GM21529 (cell line): ENCODE measurements around the gene CBFA2T3.
"Not testable (repeated sequence)": the region's sequence is repeated elsewhere in the genome, so short reads cannot be mapped to it uniquely, and the experiment has no call there.

ENCODE experiments used
- ATAC-seq: cut with Tn5 transposase; IDR thresholded peaks from one replicate; pipeline ENCODE4 v1.9.1; 2021; ENCODE audit not compliant: unreplicated experiment

CBFA2T3 gene

GRCh38 chr16:88977018-88977811 lies at the start of gene CBFA2T3:
TSS of gene CBFA2T3 (minus strand) at chr16:88977207. CDS start at chr16:88976807, 400 bp downstream.
- no peak for ATAC-seq

DNA sequence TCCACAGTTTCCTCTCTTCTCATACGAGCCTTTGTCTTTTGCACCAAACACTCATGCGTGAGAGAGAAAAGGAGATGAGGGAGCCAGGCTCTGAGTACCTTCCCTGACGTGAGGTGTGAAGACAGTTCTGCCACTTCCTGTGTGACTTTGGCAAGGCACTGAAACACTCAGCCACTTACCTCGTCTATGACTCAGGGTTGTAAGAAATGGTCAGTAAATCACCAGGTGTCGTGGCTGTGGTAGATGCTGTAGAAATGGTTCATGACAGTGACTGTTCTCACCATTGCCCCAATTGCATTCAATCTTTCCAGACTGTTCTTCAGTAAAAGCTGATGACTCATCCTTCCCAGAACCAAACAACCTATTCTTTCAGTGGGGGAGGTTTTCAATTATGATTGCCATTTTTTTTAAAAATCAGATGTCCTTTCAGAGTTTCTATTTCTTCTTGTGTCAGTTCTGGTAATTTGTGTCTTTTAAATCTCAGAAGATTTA lies 49.2 kb upstream of the CBFA2T3 start:
- no peak for ATAC-seq

DNA sequence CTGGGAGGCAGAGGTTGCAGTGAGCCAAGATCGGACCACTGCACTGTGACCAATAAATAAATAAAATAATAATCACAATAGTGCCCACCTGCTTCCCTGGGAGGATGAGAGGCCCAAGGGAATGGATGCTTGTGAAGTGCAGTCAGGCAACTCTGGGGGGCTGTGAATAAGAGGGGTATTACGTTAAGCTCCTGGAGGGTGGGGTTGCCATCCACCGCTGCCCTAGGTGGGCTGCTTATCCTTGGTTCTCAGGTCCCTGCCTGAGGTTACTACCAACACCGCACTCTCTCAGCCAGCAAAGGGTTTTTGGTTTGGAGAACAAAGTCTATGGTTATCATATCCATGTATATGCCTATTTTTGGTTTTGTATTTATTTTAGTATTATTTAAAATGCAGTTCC lies 48.6 kb upstream of the CBFA2T3 start:
- ATAC-seq, result no peak

- no peak for ATAC-seq
These were observed 47.6 kb upstream of the CBFA2T3 start for GRCh38 chr16:89024546-89025060.

DNA sequence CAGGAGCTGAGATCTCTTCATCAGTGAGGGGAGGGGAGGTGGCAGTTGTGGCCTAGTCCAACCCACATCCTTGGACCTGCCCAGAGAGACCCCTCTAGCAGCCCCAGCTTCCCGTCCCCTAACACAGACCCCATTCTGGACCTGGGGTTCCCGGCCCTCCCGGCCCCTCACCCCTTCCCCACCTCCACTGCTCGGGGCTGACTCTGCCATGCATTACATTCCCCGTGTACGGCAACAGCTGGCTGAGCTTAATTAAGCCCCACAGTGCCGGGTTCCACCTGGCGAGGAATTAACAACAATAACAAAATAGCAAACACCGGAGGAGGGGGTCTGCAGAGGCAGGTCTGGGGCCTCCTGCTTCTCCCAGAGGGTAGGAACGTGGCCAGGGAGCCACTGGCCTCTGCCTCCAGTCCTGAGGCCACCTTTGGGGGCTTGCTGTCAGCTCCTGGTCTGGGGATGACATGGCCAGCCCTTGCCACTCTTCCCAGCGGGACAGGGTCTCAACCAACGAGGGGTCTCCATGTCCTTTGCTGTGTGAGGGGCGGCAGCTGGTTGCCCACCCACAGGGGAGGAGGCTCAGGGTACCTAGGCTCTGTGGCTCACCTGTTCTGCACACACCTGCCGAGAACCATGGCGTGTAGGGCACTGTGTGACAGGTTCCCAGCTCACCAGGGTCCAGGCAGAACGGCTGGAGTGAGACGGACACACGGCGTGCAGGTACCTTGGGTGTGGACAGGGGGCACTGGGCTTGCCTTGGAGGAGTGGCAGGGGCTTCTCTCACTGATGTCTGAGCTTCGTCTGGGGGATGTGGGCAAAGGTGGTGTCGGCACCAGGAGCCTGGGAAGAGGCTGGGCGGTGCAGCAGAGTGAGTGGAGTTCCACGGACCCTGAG lies 46.9 kb upstream of the CBFA2T3 start:
- no peak for ATAC-seq

DNA sequence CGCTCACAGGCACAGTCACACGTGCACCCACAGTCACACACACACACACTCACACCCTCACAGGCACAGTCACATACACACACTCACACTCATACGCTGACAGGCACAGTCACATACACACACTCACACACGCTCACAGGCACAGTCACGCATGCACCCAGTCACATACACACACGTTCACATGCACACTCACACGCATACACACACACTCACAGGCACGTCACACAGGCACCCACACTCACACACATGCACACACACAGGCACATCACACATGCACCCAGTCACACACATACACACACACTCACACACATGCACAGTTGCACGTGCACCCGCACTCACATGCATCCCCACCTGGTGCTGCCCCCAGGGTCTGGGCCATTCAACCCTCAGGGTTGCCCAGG lies 46.1 kb upstream of the CBFA2T3 start:
- no peak for ATAC-seq

DNA sequence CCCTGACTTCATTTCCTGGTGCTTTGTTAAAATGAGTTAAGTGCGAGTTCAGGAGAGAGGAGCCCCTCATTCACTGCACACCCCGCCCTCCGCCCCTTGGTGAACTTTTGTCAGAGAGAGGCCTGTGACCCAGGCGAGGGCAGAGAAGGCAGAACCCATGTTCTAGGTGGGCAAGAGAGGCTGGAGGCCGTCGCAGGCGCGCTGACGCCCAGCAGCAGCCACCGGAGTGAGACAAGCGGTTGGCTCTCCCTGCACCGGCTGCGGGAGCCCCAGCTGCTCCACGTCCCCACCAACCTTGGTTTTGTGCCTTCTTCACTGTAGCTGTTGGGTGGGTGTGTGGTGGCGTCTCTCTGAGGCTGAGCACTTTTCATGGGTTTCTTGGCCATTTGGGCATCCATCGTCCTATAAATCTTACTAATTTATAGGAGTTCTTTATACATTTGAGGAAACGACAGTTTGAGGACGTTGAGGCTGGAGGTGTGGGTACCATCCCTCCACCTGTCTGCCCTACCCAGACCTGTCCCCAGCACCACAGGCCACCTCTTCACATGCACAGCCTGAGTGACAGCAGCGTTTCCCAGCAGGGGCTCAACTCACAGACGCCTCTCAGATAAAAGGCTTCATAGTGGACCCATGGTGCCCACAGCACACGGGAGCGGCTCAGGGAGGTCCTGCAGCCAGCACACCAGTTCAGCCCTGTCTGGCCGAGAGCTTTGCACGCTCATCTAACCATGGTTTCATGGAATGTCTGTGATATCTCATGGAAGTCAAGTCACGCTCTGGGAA lies 45.2 kb upstream of the CBFA2T3 start:
- ATAC-seq, result no peak

DNA sequence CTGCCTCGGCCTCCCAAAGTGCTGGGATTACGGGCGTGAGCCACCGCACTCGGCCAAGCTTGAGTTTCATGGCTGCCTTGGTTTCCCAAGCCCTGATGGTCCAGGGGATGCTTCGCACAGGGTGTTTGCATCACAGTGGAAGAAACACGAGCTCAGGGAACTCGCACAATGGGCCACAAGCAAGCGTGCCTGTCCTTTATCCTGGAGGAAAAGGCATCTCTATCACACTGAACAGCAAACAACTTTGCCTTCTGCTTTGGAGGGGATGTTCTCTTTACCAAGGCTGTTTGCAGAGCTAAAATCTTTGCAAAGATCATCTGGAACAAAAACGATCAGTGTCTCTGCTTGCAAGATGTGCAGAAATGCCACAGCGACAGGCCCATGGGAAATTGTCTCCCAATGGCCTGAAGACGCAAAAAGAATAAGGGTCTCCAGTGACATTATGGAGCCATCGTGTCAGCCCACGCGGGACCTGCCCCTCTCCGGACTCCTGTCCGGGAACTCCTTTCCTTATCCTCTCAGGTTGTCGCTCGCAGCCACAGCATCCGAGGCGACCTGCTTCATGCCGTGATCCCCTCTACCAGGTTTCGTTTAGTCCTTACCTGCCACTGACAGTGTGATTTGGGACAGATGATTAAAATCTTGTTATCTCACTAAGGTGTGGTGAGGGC lies 44.1 kb upstream of the CBFA2T3 start:
- ATAC-seq, result no peak

GRCh38 chr16:89020068-89020924 lies 43.3 kb upstream of the CBFA2T3 start:
- ATAC-seq, result no peak

DNA sequence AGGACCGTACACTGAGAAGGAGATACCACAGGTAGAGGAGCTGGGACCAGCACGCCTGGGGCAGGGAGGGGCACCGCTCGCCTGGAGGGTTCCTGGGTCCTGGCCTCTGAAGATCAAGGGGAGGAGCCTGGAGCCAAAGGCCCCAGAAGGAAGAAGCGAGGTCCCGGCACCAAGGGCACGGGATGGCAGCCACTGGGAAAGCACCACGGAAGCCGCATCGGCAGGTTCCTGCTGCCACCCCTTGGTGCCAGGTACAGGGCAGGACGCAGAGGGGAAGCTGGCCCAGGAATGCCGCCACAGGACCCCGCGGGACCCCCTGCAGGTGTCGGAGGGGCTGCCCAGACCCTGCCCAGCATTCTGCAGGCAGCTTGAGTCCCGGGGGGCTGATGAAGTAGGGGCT lies 42.5 kb upstream of the CBFA2T3 start:
- ATAC-seq, result no peak

- ATAC-seq, result no peak
These were observed 41.5 kb upstream of the CBFA2T3 start for GRCh38 chr16:89018282-89019158.

DNA sequence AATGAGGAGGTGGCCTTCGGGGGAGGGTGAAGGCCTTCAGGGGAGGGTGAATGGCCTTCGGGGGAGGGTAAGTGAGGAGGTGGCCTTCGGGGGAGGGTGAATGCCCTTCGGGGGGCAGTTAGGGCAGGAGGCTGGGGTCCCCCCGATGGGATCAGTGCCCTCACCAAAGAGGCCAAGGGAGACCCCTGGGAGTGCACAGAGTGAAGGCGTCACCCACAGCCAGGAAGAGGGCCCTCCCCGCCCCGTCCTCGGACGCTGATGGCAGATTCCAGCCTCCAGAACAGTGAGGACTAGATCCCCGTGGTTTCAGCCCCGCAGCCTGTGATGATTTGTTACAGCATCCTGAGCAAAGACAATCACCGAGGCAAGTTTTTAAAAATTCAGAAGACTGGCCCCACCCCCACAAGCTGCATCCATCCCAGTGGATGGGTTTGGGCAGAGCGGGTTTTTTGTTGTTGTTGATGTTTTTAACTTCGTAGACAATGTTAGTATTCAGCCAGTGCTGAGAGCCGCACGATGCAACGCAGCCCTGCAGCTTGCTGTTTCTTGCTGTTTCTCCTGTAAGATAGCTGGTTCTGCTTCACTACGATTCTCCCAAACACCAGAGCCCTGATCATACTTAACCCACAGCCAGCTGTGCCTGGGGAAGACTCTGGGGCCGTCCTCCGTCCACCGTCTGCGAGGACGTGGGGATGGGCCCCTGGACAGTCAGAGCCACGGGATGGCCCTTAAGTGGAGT lies 40.7 kb upstream of the CBFA2T3 start:
- ATAC-seq, result no peak

DNA sequence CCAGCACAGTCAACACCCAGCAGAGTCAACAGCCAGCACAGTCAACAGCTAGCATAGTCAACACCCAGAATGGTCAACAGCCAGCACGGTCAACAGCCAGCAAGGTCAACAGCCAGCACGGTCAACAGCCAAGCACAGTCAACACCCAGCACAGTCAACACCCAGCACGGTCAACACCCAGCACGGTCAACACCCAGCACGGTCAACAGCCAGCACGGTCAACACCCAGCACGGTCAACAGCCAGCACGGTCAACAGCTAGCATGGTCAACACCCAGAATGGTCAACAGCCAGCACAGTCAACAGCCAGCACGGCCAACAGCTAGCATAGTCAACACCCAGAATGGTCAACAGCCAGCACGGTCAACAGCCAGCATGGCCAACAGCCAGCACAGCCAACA lies 39.6 kb upstream of the CBFA2T3 start:
- ATAC-seq, result not testable (repeated sequence)

GRCh38 chr16:89015271-89015859 lies 38.4 kb upstream of the CBFA2T3 start:
- ATAC-seq, result no peak

- no peak for ATAC-seq
These were observed 37.6 kb upstream of the CBFA2T3 start for GRCh38 chr16:89014403-89015230.

DNA sequence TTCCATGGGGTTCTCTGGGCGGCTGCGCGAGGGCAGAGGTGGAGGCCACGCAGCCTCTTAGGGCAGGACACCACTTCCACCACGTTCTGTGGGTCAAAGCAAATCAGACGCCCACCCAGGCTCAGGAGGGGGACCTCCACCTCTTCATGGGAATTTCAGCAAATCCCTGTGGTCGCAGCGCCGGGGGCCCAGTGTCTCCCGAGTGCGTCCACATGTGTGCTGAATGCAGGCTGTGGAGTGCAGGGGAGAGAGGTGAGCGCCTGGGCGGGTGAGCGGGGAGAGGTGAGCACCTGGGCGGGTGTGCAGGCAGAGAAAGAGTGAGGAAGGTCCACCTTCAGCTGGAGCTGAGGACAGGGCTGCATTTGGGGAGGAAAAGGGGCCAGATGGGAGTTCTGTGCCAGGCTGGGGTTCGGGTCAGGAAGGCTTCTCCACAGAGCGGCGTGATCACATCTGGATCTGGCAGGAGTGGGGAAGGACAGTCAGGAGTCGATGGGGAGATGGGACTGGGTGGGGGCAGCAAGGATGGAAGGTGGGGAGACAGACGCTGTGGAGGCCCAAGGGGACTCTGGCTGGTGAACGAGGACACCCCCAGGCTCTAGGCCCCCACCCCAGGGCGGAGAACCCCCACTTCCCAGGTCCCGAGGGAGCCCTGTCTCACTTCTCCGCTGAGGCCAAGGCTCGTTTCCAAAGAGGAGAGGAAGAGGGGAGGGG lies 36.8 kb upstream of the CBFA2T3 start:
- ATAC-seq, result no peak
